Small intestine (tissue), 7 donors: ENCODE results near the gene PLPP4. TPM values are rescaled to one million over a fixed set of nuclear protein-coding genes. Genes with fewer than 3 reads are reported as not detected.

Experiments
- DNase-seq, 2 donors: peaks; one replicate each; pipeline versions ENCODE4 v3.0.0 to v3.0.0-alpha.2; 2013
- FAIRE-seq: peaks from 2 replicates; lab custom pipeline; 2012; peaks lifted over from hg19 to GRCh38; lab: Jason Lieb, UNC
- H3K27ac ChIP-seq, 3 donors: one replicate each; pipeline ENCODE4 v1.5.1; 2013; ENCODE audit warnings: low read length in 2 of 3, mild to moderate bottlenecking in 2 of 3, control low read depth in 1 of 3, inconsistent platforms in 1 of 3, low read depth in 1 of 3, moderate library complexity in 1 of 3
- H3K27me3 ChIP-seq, 3 donors: one replicate each; pipeline ENCODE4 v1.6.1; 2013; ENCODE audit warnings: low read length in 3 of 3, inconsistent platforms in 1 of 3; ENCODE audit not compliant: control insufficient read depth in 3 of 3, insufficient read depth in 3 of 3
- H3K36me3 ChIP-seq, 3 donors: one replicate each; pipeline ENCODE4 v1.6.1; 2013; ENCODE audit warnings: low read length in 3 of 3, inconsistent platforms in 1 of 3, low read depth in 1 of 3, mild to moderate bottlenecking in 1 of 3, moderate library complexity in 1 of 3; ENCODE audit not compliant: control insufficient read depth in 3 of 3, insufficient read depth in 2 of 3
- H3K4me1 ChIP-seq, 3 donors: one replicate each; pipeline ENCODE4 v1.6.1; 2013; ENCODE audit warnings: low read length in 2 of 3, inconsistent platforms in 1 of 3, low read depth in 1 of 3, mild to moderate bottlenecking in 1 of 3, moderate library complexity in 1 of 3; ENCODE audit not compliant: control insufficient read depth in 3 of 3, insufficient read depth in 2 of 3
- H3K4me3 ChIP-seq, 3 donors: one replicate each; pipeline ENCODE4 v1.5.1; 2013; ENCODE audit warnings: low read length in 3 of 3, control low read depth in 1 of 3, inconsistent platforms in 1 of 3, low read depth in 1 of 3, mild to moderate bottlenecking in 1 of 3, moderate library complexity in 1 of 3
- H3K9me3 ChIP-seq, 2 donors: one replicate each; pipeline ENCODE4 v1.6.1; 2013; ENCODE audit warnings: low read depth in 1 of 2, low read length in 1 of 2; ENCODE audit not compliant: control insufficient read depth in 2 of 2, insufficient read depth in 1 of 2
- WGBS, 3 donors: extraction: QIAGEN DNeasy Blood & Tissue Kit; methylation state at CpG; one replicate each; pipeline ENCODE4 v1.1.7; 2013; 5-methylcytosine and 5-hydroxymethylcytosine counted together
- polyA plus RNA-seq, 4 donors: library from polyadenylated mRNA; stranded (reverse) in 3 of 4; unstranded in 1 of 4; fragments of 200-250 nt in 3 of 4; fragments of 120-200 nt in 1 of 4; gene quantifications; one replicate each; pipeline versions ENCODE4 v1.2.1 to v1.2.3, GENCODE V29; 2013
- donor health status: healthy with polysubstance abuse.
- donor health status: control.
- donor health status: control.
- donor health status: Bipolar disorder and iron deficiency.
- donor health status: healthy.

The PLPP4 gene
- polyA plus RNA-seq, 4 donors = 0.60 TPM; not detected in 3

DNA sequence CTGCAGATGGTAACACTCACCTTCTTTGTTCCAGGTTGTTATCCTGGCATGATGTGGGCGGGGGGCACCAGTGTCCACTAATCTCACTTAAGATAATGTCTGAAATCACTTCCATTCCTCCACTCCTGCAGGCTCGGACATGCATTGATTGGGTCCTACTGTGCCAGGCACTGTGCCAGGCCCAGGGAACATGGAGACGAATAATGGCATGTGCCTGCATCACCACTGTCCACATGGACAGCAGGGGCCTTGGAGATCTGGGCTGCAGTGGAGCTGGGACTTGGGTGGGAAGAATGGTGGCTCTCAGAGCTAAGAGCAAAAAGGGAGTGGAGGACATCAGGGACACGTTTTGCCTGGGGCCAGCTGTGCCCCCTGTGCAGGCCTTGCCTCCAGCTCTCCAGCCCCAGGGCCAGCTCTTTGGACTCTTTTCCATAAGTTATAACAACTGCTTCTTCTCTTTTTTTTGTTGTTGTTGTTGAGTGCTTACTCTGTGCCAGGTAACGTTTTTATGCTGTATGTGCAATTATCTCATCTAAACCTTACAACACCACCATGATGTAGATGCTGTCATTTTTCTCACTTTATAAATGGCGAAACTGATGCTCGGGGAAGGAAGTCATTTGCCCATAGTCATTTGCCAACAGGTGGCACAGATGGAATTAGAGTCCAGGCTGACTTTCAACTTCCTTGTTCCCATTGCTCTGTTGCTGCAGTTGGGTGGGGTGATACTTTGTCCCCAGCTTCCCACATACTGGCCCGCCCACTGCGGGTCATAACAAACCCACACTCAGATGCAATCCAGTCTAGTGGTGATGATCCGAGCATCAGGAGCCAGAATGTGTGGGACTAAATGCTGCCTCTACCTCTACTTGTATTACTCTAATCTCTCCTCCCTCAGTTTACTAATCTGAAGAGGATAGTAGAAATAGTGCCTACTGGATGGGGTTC lies 19.1 kb downstream of the PLPP4 start:
- no peak for FAIRE-seq

GRCh38 chr10:120477021-120477742 lies 20.2 kb downstream of the PLPP4 start:
- no peaks in the 10 kb centered on the region for H3K27me3 ChIP-seq
- H3K27ac ChIP-seq = no peak overlapping the region
- H3K36me3 ChIP-seq = no peaks in the 10 kb centered on the region
- FAIRE-seq = no peak
- no peaks in the 10 kb centered on the region for H3K9me3 ChIP-seq
- H3K4me1 ChIP-seq = no peaks in the 10 kb centered on the region
- H3K4me3 ChIP-seq = no peak overlapping the region
- DNase-seq = no peak
- WGBS, 3 donors = 41 to 49% (median 46%) methylated on average over 8 of the region's 8 CpGs

More for the DNA sequence above, 19.1 kb downstream of the PLPP4 start:
- Histone ChIP-seq H3K9me3 (no peaks in the 10 kb centered on the region), H3K4me1 (no peaks in the 10 kb centered on the region), H3K27ac (no peak overlapping the region), H3K4me3 (no peak overlapping the region), H3K27me3 (no peaks in the 10 kb centered on the region), H3K36me3 (no peaks in the 10 kb centered on the region)
- peak in 1 of 2 donors; percentile 12 for DNase-seq
- 55 to 78% (median 58%) methylated on average over 10 of the region's 10 CpGs for WGBS, 3 donors

DNA sequence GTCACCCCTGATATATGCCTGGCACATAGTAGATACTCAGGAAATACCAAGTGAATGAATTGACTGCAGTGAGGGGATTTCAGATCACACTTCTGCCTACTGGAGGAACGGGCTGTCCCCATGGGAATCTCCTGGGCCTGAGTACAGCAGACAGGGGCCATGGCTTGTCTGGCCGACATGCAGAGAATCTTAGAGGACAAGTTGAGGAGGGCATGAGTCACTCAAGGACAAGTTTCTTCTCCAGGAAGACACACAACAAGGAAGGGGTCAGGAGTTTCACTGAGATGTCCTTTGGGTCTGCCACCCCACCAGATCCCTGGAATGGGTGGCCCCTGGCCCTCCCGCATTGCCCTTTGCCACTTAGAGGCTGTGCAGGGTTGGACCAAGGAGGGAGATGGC lies 20.7 kb downstream of the PLPP4 start:
- no peak overlapping the region for H3K4me3 ChIP-seq
- H3K4me1 ChIP-seq = no peaks in the 10 kb centered on the region
- 77 to 83% (median 78%) methylated on average over 3 of the region's 3 CpGs for WGBS, 3 donors
- no peak for FAIRE-seq
- H3K27ac ChIP-seq = no peak overlapping the region
- no peaks in the 10 kb centered on the region for H3K36me3 ChIP-seq
- H3K9me3 ChIP-seq = peaks cover 0 to under 1% of the 10 kb centered on the region in 2 donors
- no peaks in the 10 kb centered on the region for H3K27me3 ChIP-seq
- DNase-seq = no peak

- no peak overlapping the region for H3K4me3 ChIP-seq
- no peaks in the 10 kb centered on the region for H3K27me3 ChIP-seq
- H3K9me3 ChIP-seq = peaks cover 0 to 3% of the 10 kb centered on the region in 2 donors
- H3K36me3 ChIP-seq = no peaks in the 10 kb centered on the region
- H3K4me1 ChIP-seq = no peaks in the 10 kb centered on the region
- FAIRE-seq (no peak), DNase-seq (no peak)
- no peak overlapping the region for H3K27ac ChIP-seq
Measured at GRCh38 chr10:120478386-120478785, 21.4 kb downstream of the PLPP4 start.

GRCh38 chr10:120479506-120479905 lies 22.5 kb downstream of the PLPP4 start:
- H3K4me3 ChIP-seq = no peak overlapping the region
- no peak for FAIRE-seq
- WGBS, 3 donors = 70 to 73% (median 70%) methylated on average over 4 of the region's 4 CpGs
- H3K9me3 ChIP-seq = peaks cover 0 to 3% of the 10 kb centered on the region in 2 donors
- no peak overlapping the region for H3K27ac ChIP-seq
- no peaks in the 10 kb centered on the region for H3K36me3 ChIP-seq
- DNase-seq = no peak
- H3K27me3 ChIP-seq = no peaks in the 10 kb centered on the region
- no peaks in the 10 kb centered on the region for H3K4me1 ChIP-seq

DNA sequence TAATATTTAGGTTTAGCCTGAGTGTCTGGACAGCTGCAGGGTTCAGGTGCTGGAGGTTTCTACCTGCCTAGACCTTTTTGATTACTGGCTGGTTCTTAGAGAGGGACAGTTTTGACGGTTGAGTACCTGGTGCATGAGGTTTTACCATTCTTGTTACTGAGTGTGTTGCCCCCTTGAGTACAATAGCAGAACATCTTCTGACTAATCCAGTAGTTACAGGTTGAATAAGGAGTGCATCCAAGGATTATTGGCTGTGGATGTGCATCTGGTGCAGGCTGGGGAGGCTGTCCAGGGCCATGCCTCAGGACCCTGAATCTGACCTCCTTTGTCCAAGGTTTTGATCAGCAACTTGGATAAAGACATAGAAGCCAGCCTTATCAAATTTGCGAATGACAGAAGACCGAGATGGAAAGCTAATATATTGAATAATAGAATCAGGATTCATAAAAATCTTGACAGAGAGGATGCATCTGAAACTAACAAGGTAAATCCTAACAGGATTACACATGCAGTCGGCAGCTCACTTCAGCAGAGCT lies 23.1 kb downstream of the PLPP4 start:
- no peaks in the 10 kb centered on the region for H3K27me3 ChIP-seq
- peaks cover 0 to 3% of the 10 kb centered on the region in 2 donors for H3K9me3 ChIP-seq
- no peak for DNase-seq
- H3K27ac ChIP-seq = no peak overlapping the region
- 67 to 71% (median 68%) methylated on average over 4 of the region's 4 CpGs for WGBS, 3 donors
- H3K4me3 ChIP-seq = no peak overlapping the region
- no peak for FAIRE-seq
- no peaks in the 10 kb centered on the region for H3K36me3 ChIP-seq
- H3K4me1 ChIP-seq = no peaks in the 10 kb centered on the region

GRCh38 chr10:120480848-120481247 lies 23.8 kb downstream of the PLPP4 start:
- Histone ChIP-seq H3K4me3 (no peak overlapping the region), H3K9me3 (peaks cover 0 to 3% of the 10 kb centered on the region in 2 donors), H3K27ac (no peak overlapping the region), H3K36me3 (no peaks in the 10 kb centered on the region), H3K27me3 (no peaks in the 10 kb centered on the region), H3K4me1 (no peaks in the 10 kb centered on the region)
- WGBS, 3 donors = 77 to 82% (median 82%) methylated on average over 1 of the region's 1 CpG
- FAIRE-seq (no peak), DNase-seq (no peak)

DNA sequence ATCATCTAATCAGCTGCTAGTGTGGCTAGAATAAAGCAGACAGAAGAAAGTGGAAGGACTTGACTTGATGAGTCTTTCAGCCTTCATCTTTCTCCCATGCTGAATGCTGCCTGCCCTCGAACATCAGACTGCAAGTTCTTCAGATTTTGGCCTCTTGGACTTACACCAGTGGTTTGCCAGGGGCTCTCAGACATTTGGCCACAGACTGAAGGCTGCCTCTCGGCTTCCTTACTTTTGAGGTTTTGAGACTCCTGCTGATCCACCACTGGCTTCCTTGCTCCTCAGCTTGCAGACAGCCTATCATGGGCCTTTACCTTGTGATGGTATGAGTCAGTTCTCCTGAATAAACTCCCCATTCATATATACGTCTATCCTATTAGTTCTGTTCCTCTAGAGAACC lies 26.0 kb downstream of the PLPP4 start:
- no peaks in the 10 kb centered on the region for H3K27me3 ChIP-seq
- H3K9me3 ChIP-seq = peaks cover 0 to 3% of the 10 kb centered on the region in 2 donors
- H3K27ac ChIP-seq = no peak overlapping the region
- FAIRE-seq (no peak), DNase-seq (no peak)
- no peaks in the 10 kb centered on the region for H3K36me3 ChIP-seq
- 59 to 79% (median 64%) methylated on average over 3 of the region's 3 CpGs for WGBS, 3 donors
- no peaks in the 10 kb centered on the region for H3K4me1 ChIP-seq
- H3K4me3 ChIP-seq = no peak overlapping the region
